Cardiac muscle cell (in vitro differentiated cells and primary cell): ENCODE measurements around the gene SPN. TPM values are rescaled to one million over a fixed set of nuclear protein-coding genes. Genes with fewer than 3 reads are reported as not detected.
"Not testable (repeated sequence)": the region's sequence is repeated elsewhere in the genome, so short reads cannot be mapped to it uniquely, and the experiment has no call there.

Experiments
- DNase-seq, 2 donors: peaks; one replicate each; pipeline versions ENCODE4 v3.0.0 to v3.0.0-alpha.2; 2010 to 2017; ENCODE audit warnings: low read depth in 1 of 2, low spot score in 1 of 2
- H3K27ac ChIP-seq: fragments of 200-600 bp; sonication (generic); 2 replicates; pipeline ENCODE4 v1.5.1; 2016
- H3K27me3 ChIP-seq: fragments of 200-600 bp; sonication (generic); 2 replicates; pipeline ENCODE4 v1.6.0; 2016; ENCODE audit warnings: control low read depth
- H3K36me3 ChIP-seq: fragments of 200-600 bp; sonication (generic); 2 replicates; pipeline ENCODE4 v1.5.1; 2016; ENCODE audit warnings: control low read depth
- H3K4me1 ChIP-seq: fragments of 200-600 bp; sonication (generic); 2 replicates; pipeline ENCODE4 v1.8.1; 2017; ENCODE audit warnings: low read depth, mild to moderate bottlenecking, mixed run types
- H3K4me3 ChIP-seq: fragments of 200-600 bp; sonication (generic); 2 replicates; pipeline ENCODE4 v1.5.1; 2016; ENCODE audit warnings: mild to moderate bottlenecking
- H3K9me3 ChIP-seq: fragments of 200-600 bp; sonication (generic); 2 replicates; pipeline ENCODE4 v1.5.1; 2017; ENCODE audit warnings: low read depth, mild to moderate bottlenecking, control low read depth
- polyA plus RNA-seq: library from polyadenylated mRNA; unstranded; fragments of >200 nt; fragmentation: Nextera tagmentation; extraction: Ambion mirVana; gene quantifications from 2 replicates; pipeline ENCODE4 v1.2.1, GENCODE V29; 2016
- total RNA-seq: library from RNA; depleted of rRNA; stranded (reverse); fragments of >200 nt; gene quantifications from 2 replicates; pipeline ENCODE4 v1.2.3, GENCODE V29; 2016
- TF ChIP-seq, protein P1 (sequence below): IDR thresholded peaks from 2 replicates; pipeline ENCODE4 v1.5.1; 2012; ENCODE audit warnings: low read depth, mild to moderate bottlenecking, low read length

SPN gene
- total and polyA plus RNA-seq, 2 experiments from 2014 or later = 1.1 to 1.5 TPM

DNA sequence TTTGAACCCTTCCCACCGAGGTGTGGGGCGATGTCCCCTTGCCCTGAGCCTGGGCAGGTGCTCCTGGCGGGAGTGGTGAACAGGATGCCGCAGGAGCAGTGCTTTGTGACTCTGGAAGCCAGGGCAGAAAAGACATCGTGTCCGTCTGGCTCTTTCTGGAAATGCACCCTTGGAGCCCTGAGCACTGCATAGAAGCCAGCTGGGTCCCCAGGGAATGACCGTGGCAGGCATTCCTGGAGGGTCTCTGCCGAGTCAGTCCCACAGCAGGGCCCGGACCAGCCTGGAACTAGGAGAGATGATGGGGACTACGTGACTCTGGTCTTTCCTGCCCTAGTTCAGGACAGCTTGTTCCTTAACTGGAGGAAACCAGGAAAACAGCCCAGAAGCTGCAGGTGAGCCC is 33.7 kb upstream of the SPN start:
- not testable (repeated sequence) for H3K9me3 ChIP-seq, H3K36me3 ChIP-seq, H3K4me3 ChIP-seq, DNase-seq, H3K27ac ChIP-seq, H3K4me1 ChIP-seq, H3K27me3 ChIP-seq

DNA sequence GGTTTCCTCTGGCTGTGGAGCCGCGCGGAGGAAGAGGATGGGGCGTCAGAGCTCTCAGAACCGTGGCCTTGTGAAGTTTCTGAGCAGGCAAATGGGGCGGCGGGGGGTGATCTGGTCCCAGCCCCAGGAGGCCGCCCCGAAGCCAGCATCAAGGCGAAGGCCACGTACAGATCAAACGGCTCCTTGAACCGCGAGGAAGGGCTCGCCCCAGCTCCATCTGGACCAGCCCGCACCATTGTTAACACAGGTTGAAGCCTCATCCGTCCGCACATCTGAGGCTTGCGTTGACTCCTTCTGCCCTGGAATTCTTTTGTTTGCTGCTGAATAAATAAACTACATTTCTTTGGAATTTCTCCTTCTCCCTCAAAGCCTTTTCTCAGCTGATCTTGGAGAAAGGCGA is 31.4 kb upstream of the SPN start:
- not testable (repeated sequence) for H3K4me1 ChIP-seq, H3K27me3 ChIP-seq, H3K4me3 ChIP-seq, H3K27ac ChIP-seq, H3K9me3 ChIP-seq, DNase-seq, H3K36me3 ChIP-seq

DNA sequence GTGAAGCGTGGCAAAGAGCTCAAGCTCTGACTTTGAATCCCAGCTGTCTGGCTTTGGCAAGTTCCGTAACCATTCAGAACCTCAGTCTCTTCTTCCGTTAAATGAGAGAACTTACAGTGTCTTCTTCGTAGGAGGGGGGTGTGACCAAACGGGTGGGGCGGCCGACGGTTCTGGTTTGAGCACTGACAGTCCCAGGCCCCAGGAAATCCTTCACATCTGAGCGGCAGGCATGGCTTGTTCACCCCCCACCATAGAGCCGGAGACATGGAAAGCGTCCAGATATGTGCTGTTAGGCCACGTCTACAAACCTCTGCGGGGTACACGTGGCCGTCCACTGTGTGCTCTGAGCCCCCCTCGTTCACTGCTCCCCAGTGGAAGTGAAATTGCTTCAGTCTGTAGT is 27.1 kb upstream of the SPN start:
- H3K4me3 ChIP-seq, H3K9me3 ChIP-seq, H3K4me1 ChIP-seq, H3K27me3 ChIP-seq, H3K36me3 ChIP-seq, DNase-seq, H3K27ac ChIP-seq: not testable (repeated sequence)

DNA sequence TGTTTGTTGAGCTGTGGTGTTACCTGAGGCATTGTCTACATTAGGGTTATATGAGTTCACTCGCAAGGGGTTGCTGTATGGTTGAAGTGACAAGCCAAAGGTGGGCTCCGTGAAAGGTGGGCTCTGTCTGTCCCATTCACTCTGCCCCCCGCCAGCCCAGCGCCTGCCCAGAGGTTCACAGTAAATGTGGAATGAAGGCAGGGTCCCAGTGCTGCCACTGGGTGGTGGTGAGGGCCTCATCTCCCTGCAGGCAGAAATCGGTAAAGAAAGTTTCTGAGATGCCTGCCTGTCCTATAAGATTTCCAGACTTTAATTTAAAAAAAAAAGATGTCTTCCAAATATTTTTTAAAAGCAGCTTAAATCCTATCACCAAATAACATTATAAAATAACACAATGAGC is 26.7 kb upstream of the SPN start:
- not testable (repeated sequence) for H3K36me3 ChIP-seq, H3K27me3 ChIP-seq, H3K27ac ChIP-seq, H3K4me3 ChIP-seq, H3K4me1 ChIP-seq, H3K9me3 ChIP-seq, DNase-seq

DNA sequence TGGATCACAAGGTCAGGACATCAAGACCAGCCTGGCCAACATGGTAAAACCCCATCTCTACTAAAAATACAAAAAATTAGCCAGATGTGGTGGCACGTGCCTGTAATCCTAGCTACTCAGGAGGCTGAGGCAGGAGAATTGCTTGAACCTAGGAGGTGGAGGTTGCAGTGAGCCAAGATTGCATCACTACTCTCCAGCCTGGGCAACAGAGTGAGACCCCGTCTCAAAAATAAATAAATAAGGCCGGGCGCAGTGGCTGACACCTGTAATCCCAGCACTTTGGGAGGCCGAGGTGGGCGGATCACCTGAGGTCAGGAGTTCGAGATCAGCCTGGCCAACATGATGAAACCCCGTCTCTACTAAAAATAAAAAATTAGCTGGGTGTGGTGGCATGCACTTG is 24.3 kb upstream of the SPN start:
- not testable (repeated sequence) for H3K9me3 ChIP-seq, H3K27ac ChIP-seq, DNase-seq, H3K4me1 ChIP-seq, H3K36me3 ChIP-seq, H3K27me3 ChIP-seq, H3K4me3 ChIP-seq

DNA sequence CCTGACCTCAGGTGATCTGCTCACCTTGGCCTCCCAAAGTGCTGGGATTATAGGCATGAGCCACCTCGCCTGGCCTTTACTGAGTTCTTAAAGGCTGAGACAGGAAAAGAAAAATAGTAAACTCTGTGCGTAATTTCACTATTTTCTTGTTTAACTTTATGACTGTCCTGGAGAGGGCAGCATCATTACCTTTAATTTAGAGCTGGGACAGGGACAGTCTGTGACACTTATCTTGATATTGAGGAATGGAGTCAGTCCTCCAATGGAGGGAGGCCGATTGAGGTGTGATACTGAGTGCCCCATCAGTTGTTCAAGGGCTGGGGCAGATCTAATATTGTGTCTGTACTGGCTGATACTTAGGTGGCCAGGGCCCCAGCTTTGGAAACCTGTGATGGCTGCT is 21.5 kb upstream of the SPN start:
- no peak overlapping the region for H3K4me3 ChIP-seq
- H3K4me1 ChIP-seq = no peaks in the 10 kb centered on the region
- TF ChIP-seq, protein P1, sequence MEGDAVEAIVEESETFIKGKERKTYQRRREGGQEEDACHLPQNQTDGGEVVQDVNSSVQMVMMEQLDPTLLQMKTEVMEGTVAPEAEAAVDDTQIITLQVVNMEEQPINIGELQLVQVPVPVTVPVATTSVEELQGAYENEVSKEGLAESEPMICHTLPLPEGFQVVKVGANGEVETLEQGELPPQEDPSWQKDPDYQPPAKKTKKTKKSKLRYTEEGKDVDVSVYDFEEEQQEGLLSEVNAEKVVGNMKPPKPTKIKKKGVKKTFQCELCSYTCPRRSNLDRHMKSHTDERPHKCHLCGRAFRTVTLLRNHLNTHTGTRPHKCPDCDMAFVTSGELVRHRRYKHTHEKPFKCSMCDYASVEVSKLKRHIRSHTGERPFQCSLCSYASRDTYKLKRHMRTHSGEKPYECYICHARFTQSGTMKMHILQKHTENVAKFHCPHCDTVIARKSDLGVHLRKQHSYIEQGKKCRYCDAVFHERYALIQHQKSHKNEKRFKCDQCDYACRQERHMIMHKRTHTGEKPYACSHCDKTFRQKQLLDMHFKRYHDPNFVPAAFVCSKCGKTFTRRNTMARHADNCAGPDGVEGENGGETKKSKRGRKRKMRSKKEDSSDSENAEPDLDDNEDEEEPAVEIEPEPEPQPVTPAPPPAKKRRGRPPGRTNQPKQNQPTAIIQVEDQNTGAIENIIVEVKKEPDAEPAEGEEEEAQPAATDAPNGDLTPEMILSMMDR = no peak
- no peaks in the 10 kb centered on the region for H3K27me3 ChIP-seq
- no peaks in the 10 kb centered on the region for H3K9me3 ChIP-seq
- DNase-seq = no peak
- no peak overlapping the region for H3K27ac ChIP-seq
- H3K36me3 ChIP-seq = no peaks in the 10 kb centered on the region

DNA sequence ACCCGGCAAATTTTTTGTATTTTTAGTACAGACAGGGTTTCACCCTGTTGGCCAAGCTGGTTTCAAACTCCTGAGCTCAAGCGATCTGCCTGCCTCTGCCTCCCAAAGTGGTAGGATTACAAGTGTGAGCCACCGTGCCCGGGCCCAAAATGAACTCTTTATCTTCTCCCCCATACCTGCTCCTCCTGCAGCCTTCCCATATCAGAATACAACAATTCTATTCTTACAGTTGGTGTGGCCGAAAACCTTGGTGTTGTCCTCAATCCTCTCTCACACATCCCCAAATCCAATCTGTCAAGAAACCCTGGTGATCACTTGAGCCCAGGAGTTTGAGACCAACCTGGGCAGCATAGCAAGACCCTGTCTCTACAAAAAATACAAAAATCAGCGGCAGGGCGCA is 19.5 kb upstream of the SPN start:
- no peaks in the 10 kb centered on the region for H3K9me3 ChIP-seq
- TF ChIP-seq, protein P1 = no peak
- H3K4me3 ChIP-seq = no peak overlapping the region
- no peaks in the 10 kb centered on the region for H3K27me3 ChIP-seq
- H3K27ac ChIP-seq = no peak overlapping the region
- no peak for DNase-seq
- H3K36me3 ChIP-seq = no peaks in the 10 kb centered on the region
- no peaks in the 10 kb centered on the region for H3K4me1 ChIP-seq

DNA sequence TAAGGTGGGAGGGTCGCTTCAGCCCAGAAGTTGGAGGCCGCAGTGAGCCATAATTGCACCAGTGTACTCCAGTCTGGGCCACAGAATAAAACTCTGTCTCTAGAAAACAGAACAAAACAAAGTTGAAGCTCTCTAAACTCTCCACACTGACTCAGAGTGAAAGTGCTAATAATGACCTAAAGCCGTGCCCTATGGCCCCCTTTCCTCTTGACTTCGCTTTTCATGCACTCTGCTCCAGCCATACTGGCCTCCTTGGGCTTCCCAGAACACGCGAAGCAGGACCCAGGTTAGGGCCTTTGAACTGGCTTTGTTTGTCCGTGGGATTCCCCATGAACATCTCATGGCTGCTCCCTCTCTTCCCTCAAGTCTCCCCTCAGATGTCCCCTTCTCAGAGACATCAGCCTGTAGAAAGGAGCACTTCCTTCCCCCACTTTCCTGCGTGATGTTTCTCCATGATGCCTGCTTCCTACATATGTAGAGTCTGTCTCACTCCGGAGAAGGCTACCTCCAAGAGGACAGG is 18.6 kb upstream of the SPN start:
- Histone ChIP-seq H3K27me3 (no peaks in the 10 kb centered on the region), H3K4me1 (no peaks in the 10 kb centered on the region), H3K36me3 (no peaks in the 10 kb centered on the region), H3K4me3 (no peak overlapping the region), H3K9me3 (no peaks in the 10 kb centered on the region), H3K27ac (no peak overlapping the region)
- TF ChIP-seq, protein P1 = no peak
- DNase-seq = no peak
